GM12878 (cell line): Measurements from ENCODE around the gene ASPG. TPM values are rescaled to one million over a fixed set of nuclear protein-coding genes. Genes with fewer than 3 reads are reported as not detected.

Experiments
- ATAC-seq: fragments of 200-7000 bp; cut with Tn5 transposase; 3 replicates; pipeline ENCODE4 v1.9.1; 2020; ENCODE audit warnings: mild to moderate bottlenecking, moderate library complexity
- BruUV-seq: library from RNA; stranded (reverse); fragments of 400-500 nt; replicated peaks from 2 replicates; lab custom pipeline; 2021; lab: Mats Ljungman, UMichigan
- CTCF ChIA-PET: fragments of 300-600 bp; sonication (Branson Sonifier 250); formaldehyde crosslinking; extraction: SDS; loops from one replicate; lab custom pipeline; 2021; ENCODE audit warnings: inconsistent platforms; lab: Yijun Ruan, JAX
- POLR2A ChIA-PET: fragments of 350-600 bp; formaldehyde crosslinking; extraction: SDS; loops from one replicate; lab custom pipeline; 2021; ENCODE audit warnings: inconsistent platforms; lab: Charles Lee
- RAD21 ChIA-PET: fragments of 300-600 bp; sonication (Branson Sonifier 250); formaldehyde crosslinking; loops from one replicate; lab custom pipeline; 2023; ENCODE audit warnings: antibody characterized with exemption; ENCODE audit not compliant: unreplicated experiment; lab: Charles Lee
- SMC1A ChIA-PET: fragments of 300-600 bp; sonication (Branson Sonifier 250); formaldehyde crosslinking; loops from one replicate; lab custom pipeline; 2023; ENCODE audit not compliant: unreplicated experiment, uncharacterized antibody; lab: Charles Lee
- DNase-seq: peaks from one replicate; pipeline ENCODE4 v3.0.0-alpha.2; 2011; ENCODE audit warnings: low read depth, low spot score
- FAIRE-seq: peaks from 3 replicates; lab custom pipeline; 2011; peaks lifted over from hg19 to GRCh38; lab: Jason Lieb, UNC
- H2AFZ ChIP-seq: 2 replicates; pipeline ENCODE4 v1.6.0; 2011; ENCODE audit warnings: low read depth, low read length, control low read depth; ENCODE audit not compliant: control insufficient read depth
- H3K27ac ChIP-seq: 2 replicates; pipeline ENCODE4 v1.5.1; 2011; ENCODE audit warnings: control low read depth; ENCODE audit not compliant: control insufficient read depth, insufficient read depth
- H3K27me3 ChIP-seq, 2 experiments: replicated peaks in 1 of 2; 2 replicates each; pipeline versions ENCODE4 v1.6.0 to v1.6.1; 2011; ENCODE audit warnings: low read length in 1 of 2; ENCODE audit not compliant: control insufficient read depth in 2 of 2, insufficient read depth in 2 of 2
- H3K36me3 ChIP-seq, 2 experiments: 2 replicates each; pipeline ENCODE4 v1.5.1; 2011; ENCODE audit warnings: low read length in 1 of 2; ENCODE audit not compliant: control insufficient read depth in 2 of 2, insufficient read depth in 2 of 2
- H3K4me1 ChIP-seq: 2 replicates; pipeline ENCODE4 v1.6.1; 2011; ENCODE audit warnings: mild to moderate bottlenecking, low read length, moderate library complexity, mixed read lengths; ENCODE audit not compliant: control insufficient read depth, insufficient read depth
- H3K4me2 ChIP-seq: 2 replicates; pipeline ENCODE4 v1.6.0; 2011; ENCODE audit warnings: control low read depth; ENCODE audit not compliant: control insufficient read depth, insufficient read depth
- H3K4me3 ChIP-seq: fragments of 200-600 bp; sonication (generic); 2 replicates; pipeline ENCODE4 v1.5.1; 2016
- H3K79me2 ChIP-seq: 2 replicates; pipeline ENCODE4 v1.6.0; 2011; ENCODE audit warnings: low read length; ENCODE audit not compliant: control insufficient read depth, insufficient read depth
- H3K9ac ChIP-seq: 2 replicates; pipeline ENCODE4 v1.8.0; 2011; ENCODE audit warnings: low read length, control low read depth, mixed read lengths; ENCODE audit not compliant: control insufficient read depth, insufficient read depth
- H3K9me3 ChIP-seq: replicated peaks from 3 replicates; pipeline ENCODE4 v1.5.1; 2011; ENCODE audit warnings: mild to moderate bottlenecking, low read length; ENCODE audit not compliant: control insufficient read depth, insufficient read depth
- H4K20me1 ChIP-seq: 2 replicates; pipeline ENCODE4 v1.6.0; 2011; ENCODE audit not compliant: control insufficient read depth, insufficient read depth
- CBX5 ChIP-seq: sonication (generic); IDR thresholded peaks from 2 replicates; pipeline ENCODE4 v1.6.1; 2016; ENCODE audit warnings: low read depth, moderate library complexity, mild to moderate bottlenecking, inconsistent platforms
- CTCF ChIP-seq, 3 experiments: IDR thresholded peaks in 2 of 3; conservative IDR thresholded peaks in 1 of 3; 2 replicates each; pipeline ENCODE4 v1.5.1; 2011; ENCODE audit warnings: low read depth in 3 of 3, low read length in 3 of 3, mild to moderate bottlenecking in 3 of 3, control low read depth in 2 of 3, moderate library complexity in 2 of 3, inconsistent platforms in 1 of 3, mixed read lengths in 1 of 3; ENCODE audit not compliant: control insufficient read depth in 2 of 3, insufficient read depth in 1 of 3; ENCODE audit errors: extremely low read depth in 1 of 3
- E2F8 ChIP-seq: fragments of 450-650 bp; IDR thresholded peaks from 2 replicates; pipeline ENCODE4 v1.6.1; 2018; ENCODE audit warnings: mild to moderate bottlenecking, low read depth, moderate library complexity; ENCODE audit not compliant: partially characterized antibody
- HCFC1 ChIP-seq: fragments of 150-350 bp; IDR thresholded peaks from 2 replicates; pipeline ENCODE4 v1.6.1; 2014; ENCODE audit warnings: low read length
- MYC ChIP-seq: IDR thresholded peaks from 2 replicates; pipeline ENCODE4 v1.6.1; 2011; ENCODE audit warnings: mild to moderate bottlenecking, low read length, moderate library complexity, inconsistent platforms; ENCODE audit not compliant: insufficient read depth, insufficient replicate concordance, insufficient read length, severe bottlenecking
- RAD21 ChIP-seq: IDR thresholded peaks from 2 replicates; pipeline ENCODE4 v1.6.1; 2011; ENCODE audit warnings: mild to moderate bottlenecking, low read depth, low read length, moderate library complexity; ENCODE audit not compliant: insufficient read depth
- RBBP5 ChIP-seq: fragments of 200-600 bp; sonication (generic); conservative IDR thresholded peaks from 2 replicates; pipeline ENCODE4 v1.6.1; 2016
- SUZ12 ChIP-seq: fragments of 200-600 bp; sonication (generic); IDR thresholded peaks from one replicate; pipeline ENCODE4 v1.6.1; 2018; ENCODE audit warnings: antibody characterized with exemption, mild to moderate bottlenecking; ENCODE audit not compliant: unreplicated experiment
- WGBS: methylation state at CpG from one replicate; pipeline ENCODE4 v1.1.6; 2016; ENCODE audit warnings: low lambda C conversion rate; ENCODE audit not compliant: insufficient replicate concordance, insufficient coverage; ENCODE audit errors: missing lambda C conversion rate; 5-methylcytosine and 5-hydroxymethylcytosine counted together
- in situ Hi-C: fragments of 300-500 bp; cut with MboI; formaldehyde crosslinking; loops from 9 replicates; pipeline ENCODE4 v1.14.3; 2018; ENCODE audit warnings: mixed read lengths
- intact Hi-C: fragments of 100-400 bp; cut with micrococcal nuclease; formaldehyde crosslinking; loops from one replicate; pipeline ENCODE4 v1.14.2; 2022; ENCODE audit not compliant: unreplicated experiment
- polyA plus RNA-seq, 11 experiments: library from polyadenylated mRNA; depleted of rRNA in 4 of 11; unstranded in 6 of 11; stranded (reverse) in 5 of 11; fragments of >200 nt; fragmentation: Nextera tagmentation in 4 of 11; fragmentation: Illumina TruSeq in 1 of 11; extraction: Ambion mirVana in 4 of 11; extraction: Trizol in 1 of 11; gene quantifications; 1 replicate in 1 of 11; 2 replicates in 10 of 11; pipeline versions ENCODE4 v1.2.1 to v1.2.3, GENCODE V29; 2011 to 2016; ENCODE audit warnings: inconsistent platforms in 2 of 11, missing spikeins in 2 of 11, low read depth in 1 of 11
- total RNA-seq, 4 experiments: library from RNA; depleted of rRNA in 3 of 4; stranded (reverse); fragments of >200 nt in 3 of 4; fragmentation: Illumina TruSeq in 1 of 4; extraction: Trizol in 1 of 4; gene quantifications; 2 replicates each; pipeline versions ENCODE4 v1.2.1 to v1.2.3, GENCODE V29; 2013 to 2021

Gene ASPG
- total and polyA plus RNA-seq, 10 of the 15 experiments (the other 5 are each of a cell fraction or from before 2014, with no cell fraction given) = not detected

DNA sequence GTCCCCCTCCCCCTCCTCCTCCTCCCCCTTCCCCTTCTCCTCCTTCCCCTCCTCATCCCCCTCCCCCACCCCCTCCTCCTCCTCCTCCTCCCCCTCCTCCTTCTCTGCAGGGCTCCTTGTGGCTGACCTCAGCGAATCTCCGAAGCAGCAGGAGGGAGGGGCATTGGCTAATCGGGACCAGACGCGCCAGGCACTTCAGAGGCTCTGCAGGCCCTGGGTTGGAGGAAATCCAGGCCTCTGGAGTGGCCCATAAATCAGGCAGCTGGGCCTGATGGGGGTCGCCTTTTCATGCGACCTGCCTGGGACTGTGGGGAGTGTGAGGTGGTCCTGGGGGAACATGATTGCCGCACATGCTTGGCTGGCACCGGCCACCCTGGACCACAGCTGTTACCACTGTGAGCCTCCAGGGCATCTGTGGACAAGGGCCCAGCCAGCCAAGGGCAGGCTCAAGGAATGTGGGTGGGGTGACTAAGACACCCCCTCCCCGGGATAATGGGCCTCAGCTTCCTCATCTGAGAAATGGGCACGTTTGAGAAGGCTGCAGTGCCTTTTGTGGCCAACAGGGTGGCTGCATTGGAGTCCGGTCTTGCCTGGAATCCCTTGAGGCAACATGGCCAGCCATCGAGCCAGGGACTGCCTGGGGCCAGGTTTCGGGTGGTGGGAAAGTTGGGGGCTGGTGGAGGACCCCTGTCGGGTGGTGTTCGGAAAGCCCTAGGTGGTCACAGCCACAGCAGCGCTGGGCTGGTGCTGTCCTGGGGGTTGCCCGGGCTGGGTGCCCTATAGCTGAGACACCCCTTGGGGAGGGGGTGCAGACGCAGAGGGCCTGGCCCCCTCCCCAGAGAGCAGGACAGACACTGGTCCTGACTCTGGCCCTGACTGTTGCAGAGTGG, 64.9 kb downstream of the ASPG start:
- Histone ChIP-seq H4K20me1 (no peaks in the 10 kb centered on the region), H3K4me2 (no peak overlapping the region), H3K9me3 (no peaks in the 10 kb centered on the region), H3K9ac (no peak overlapping the region), H3K79me2 (no peaks in the 10 kb centered on the region), H3K36me3 (no peaks in the 10 kb centered on the region), H3K27ac (no peak overlapping the region), H3K4me3 (no peak overlapping the region), H2AFZ (no peak overlapping the region), H3K4me1 (no peaks in the 10 kb centered on the region), H3K27me3 (no peaks in the 10 kb centered on the region)
- FAIRE-seq (no peak), ATAC-seq (peak; percentile 66), DNase-seq (no peak)
- intact Hi-C loops = no loop called here
- SMC1A ChIA-PET = no interaction called here
- TF ChIP-seq CBX5 (no peak), CTCF (IDR thresholded peaks at IDR 0.05 in 2 of 3, conservative IDR thresholded peaks at IDR 0.05 in 1 of 3; ENCODE audit: control insufficient read depth in 2 of 3, extremely low read depth in 1 of 3, insufficient read depth in 1 of 3, low read depth in 3 of 3, low read length in 3 of 3) (peak in 2 of 3 experiments; percentile 46 to 50; a peak in 3 of 6 replicates)
- no TSS peak for BruUV-seq
- 30% methylated on average over 17 of the region's 19 CpGs for WGBS
- in situ Hi-C loops = no loop called here
- RAD21 ChIA-PET = no interaction called here
- CTCF ChIA-PET = no interaction called here
- POLR2A ChIA-PET = no interaction called here

GRCh38 chr14:104151026-104151381, 65.5 kb downstream of the ASPG start:
- POLR2A ChIA-PET = no interaction called here
- no TSS peak for BruUV-seq

More at GRCh38 chr14:104151026-104151381, 65.5 kb downstream of the ASPG start:
- in situ Hi-C loops = no loop called here
- H3K36me3 ChIP-seq = no peaks in the 10 kb centered on the region
- no peak overlapping the region for H3K4me2 ChIP-seq
- ChIA-PET RAD21 (no interaction called here), SMC1A (no interaction called here), CTCF (interaction anchor here (0.6 kb wide), 1 partner anchor 811 kb away, joined by 3 read pairs; no protein-coding TSS in a partner anchor)
- FAIRE-seq (no peak), ATAC-seq (no peak), DNase-seq (no peak)
- H3K79me2 ChIP-seq = no peaks in the 10 kb centered on the region
- no peak overlapping the region for H3K4me3 ChIP-seq
- no peak overlapping the region for H3K9ac ChIP-seq
- H3K27ac ChIP-seq = no peak overlapping the region
- H2AFZ ChIP-seq = no peak overlapping the region
- 39% methylated on average over 4 of the region's 5 CpGs for WGBS
- no peak for TF ChIP-seq HCFC1
- no peak for TF ChIP-seq MYC
- no peak for TF ChIP-seq RAD21
- no peak for TF ChIP-seq E2F8
- no peak for TF ChIP-seq SUZ12
- no peak for TF ChIP-seq RBBP5
- H3K27me3 ChIP-seq = no peaks in the 10 kb centered on the region
- H3K9me3 ChIP-seq = no peaks in the 10 kb centered on the region
- intact Hi-C loops = no loop called here
- H3K4me1 ChIP-seq = no peaks in the 10 kb centered on the region
- H4K20me1 ChIP-seq = no peaks in the 10 kb centered on the region
